GM18907 (cell line): ENCODE data around the gene FBXL20.

Experiments used
- ATAC-seq: cut with Tn5 transposase; IDR thresholded peaks from one replicate; pipeline ENCODE4 v1.9.1; 2021; ENCODE audit warnings: mild to moderate bottlenecking, moderate library complexity; ENCODE audit not compliant: unreplicated experiment

Gene FBXL20

DNA sequence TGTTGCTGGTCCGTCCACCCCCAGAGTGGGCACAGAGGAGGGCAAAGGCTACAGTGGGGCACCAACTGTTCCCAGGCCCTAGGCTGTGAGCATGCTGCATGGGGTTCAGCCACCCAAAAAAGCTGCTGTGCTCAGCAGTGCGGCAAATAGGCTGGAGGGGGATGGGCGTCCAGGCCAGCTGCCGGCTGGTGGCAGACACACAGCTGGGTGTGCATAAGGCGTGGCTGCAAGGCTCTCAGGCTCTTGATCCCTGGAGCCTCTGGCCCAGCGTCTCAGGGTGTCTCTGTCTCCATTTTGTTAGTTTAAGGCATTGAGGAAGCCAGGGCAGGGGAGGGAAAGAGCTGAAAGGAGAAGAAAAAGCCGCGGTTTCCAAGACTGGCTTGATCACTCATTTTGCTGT lies 192.5 kb downstream of the FBXL20 start:
- peak; percentile 38 for ATAC-seq

DNA sequence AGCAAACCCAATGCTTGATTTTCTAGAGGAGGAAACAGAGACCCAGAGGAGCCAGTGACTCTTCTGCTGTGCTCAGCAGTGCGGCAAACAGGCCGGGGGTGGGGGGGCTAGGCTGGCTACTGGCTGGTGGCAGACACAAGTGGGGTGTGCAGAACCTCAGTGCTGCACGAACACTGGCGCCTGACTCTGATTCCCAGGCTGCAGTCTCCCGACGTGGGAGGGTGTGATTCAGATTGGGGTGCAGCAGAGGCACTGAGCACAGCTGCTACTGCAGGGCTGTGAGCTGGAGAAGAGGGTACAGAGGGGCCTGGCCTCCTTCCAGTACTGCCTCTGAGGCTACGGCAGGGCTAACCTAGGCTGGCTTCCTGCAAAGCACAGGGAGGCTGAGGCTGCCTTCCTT lies 193.3 kb downstream of the FBXL20 start:
- ATAC-seq = no peak

DNA sequence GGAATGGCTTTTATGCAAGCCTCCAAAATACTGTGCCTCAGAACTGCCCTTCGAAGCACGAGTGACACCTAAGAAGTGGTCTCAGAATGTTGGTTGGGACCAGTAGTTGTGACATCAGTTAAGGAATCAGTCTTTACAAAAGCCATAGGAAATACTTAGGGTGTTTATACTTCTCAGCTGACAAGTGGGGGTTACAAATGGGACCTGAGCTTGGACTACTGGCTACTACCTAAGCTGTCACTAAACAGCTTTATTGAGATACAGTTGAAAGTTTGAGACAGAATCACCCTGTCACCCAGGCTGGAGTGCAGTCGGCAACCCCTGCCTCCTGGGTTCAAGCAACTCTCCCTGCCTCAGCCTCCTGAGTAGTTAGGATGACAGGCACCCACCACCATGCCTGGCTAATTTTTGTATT lies 196.3 kb downstream of the FBXL20 start:
- ATAC-seq = no peak

DNA sequence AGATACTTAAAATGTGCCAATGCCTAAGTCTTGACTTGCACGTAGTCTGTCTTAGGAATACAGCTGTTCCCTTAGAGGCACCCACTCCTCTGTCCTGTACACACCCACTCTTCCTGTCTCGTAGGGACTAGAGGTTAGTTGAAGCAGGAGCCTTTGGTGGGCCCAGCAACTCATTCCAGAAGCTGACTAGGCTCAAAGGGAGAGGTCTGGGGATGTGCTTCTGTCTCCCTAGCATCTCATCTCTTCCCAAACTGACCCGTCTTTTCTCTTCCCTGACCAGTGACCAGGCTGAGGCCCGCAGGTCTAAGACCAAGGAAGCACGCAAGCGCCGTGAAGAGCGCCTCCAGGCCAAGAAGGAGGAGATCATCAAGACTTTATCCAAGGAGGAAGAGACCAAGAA lies 197.2 kb downstream of the FBXL20 start:
- ATAC-seq = no peak
